ENCODE results near the gene BANF2. TPM values are rescaled to one million over a fixed set of nuclear protein-coding genes. Genes with fewer than 3 reads are reported as not detected.
A peak's percentile ranks its signal among the peaks of the same experiment; 100 is the strongest.

BANF2 gene
- total and polyA plus RNA-seq, 2 of the 4 experiments (the other 2 are of a cell fraction): not detected

DNA sequence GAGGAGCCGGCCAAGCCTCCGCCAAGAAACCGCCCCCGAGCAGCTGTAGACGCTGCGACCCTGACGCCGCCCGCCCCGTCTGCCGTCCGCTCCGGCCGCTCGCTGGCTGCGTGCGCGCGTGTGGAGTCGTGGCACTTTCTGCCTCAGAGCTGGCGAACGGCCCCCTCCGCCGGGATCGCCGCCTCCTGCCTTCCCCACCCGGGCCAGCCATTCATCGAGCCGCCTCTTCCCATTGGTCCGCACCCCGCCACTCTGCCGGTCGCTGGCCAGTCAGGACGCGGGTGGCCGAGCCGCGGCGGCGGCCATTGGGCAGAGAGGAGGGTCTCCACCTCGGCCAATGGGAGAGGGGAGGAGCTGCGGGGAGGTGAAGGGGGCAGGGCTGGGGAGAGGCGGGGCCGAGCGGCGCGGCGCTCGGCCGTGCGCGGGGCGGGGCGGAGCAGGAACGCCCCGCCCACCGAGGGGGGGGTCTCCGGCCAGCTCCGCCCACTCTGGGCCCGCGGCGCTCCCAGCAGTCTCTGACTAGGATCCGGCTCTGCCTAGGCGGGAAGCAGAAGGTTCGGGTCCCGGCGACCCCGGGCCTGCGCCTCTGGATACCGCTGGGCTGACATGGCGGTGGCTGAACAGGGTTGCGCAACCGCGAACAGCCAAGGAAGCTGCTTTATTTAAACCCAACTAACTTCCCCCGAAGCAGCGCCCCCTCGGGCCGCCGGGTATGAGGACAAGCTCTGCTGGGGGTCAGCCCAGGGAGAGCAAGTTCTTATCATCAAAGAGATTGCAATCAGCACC lies 17.5 kb upstream of the BANF2 start, which contains the start of gene RRBP1:
Gene RRBP1 (minus strand): TSS at position 140 of the 786 bp plus-strand sequence. CDS start 21,735 bp downstream, outside the sequence.
- peak within 1 kb of the TSS; percentile 94 for H3K27ac ChIP-seq (ENCODE audit: insufficient read depth, low read length)
- H3K9ac ChIP-seq (ENCODE audit: low read depth, low read length): peak within 1 kb of the TSS; percentile 87
- H3K4me1 ChIP-seq (ENCODE audit: control insufficient read depth, insufficient read depth, low read length): peaks cover 13% of the 10 kb centered on the region
- ATAC-seq (ENCODE audit: low read depth) (peak; percentile 92), DNase-seq (peak; percentile 97)
- H3K56ac ChIP-seq (ENCODE audit: extremely low read depth, insufficient read depth, low read length): peak within 1 kb of the TSS; percentile 53
- H4K20me1 ChIP-seq (ENCODE audit: insufficient read depth, low read length): peaks cover 37% of the 10 kb centered on the region
- peak within 1 kb of the TSS; percentile 65 to 88 for H4K8ac ChIP-seq (ENCODE audit: low read depth in 2 of 2, low read length in 2 of 2)
- peak within 1 kb of the TSS; percentile 69 for H2BK120ac ChIP-seq (ENCODE audit: low read depth, low read length)
- H2BK20ac ChIP-seq (ENCODE audit: low read depth, low read length): 0 out of 2 replicates have a peak within 1 kb of the TSS, but pooled peaks have one; percentile 13
- dilution Hi-C loops (cut with HindIII; ENCODE audit: low sequenced_read_pairs, unreplicated experiment): no loop called here
- intact Hi-C loops (cut with micrococcal nuclease): loop anchor here (1.0 to 5.0 kb wide), 3 partner anchors 70 to 216 kb away; no protein-coding TSS in a partner anchor
- peak within 1 kb of the TSS; percentile 52; the same call in 1 of the 2 replicates for H4K91ac ChIP-seq (ENCODE audit: insufficient read depth, low read depth, low read length)
- peak within 1 kb of the TSS; percentile 47 for H2AK5ac ChIP-seq (ENCODE audit: low read depth, low read length)
- POLR2A ChIA-PET (ENCODE audit: unreplicated experiment): interaction anchor here (0.5 to 2.0 kb wide), 9 partner anchors 9 to 325 kb away, joined by 3 to 5 read pairs (median 3); no protein-coding TSS in a partner anchor
- H2BK15ac ChIP-seq (ENCODE audit: low read depth, low read length): peak within 1 kb of the TSS; percentile 76; the same call in 1 of the 3 replicates
- H3K4ac ChIP-seq (ENCODE audit: low read depth, low read length): peak within 1 kb of the TSS; percentile 87
- H3K9me1 ChIP-seq (ENCODE audit: insufficient read depth, low read length): peaks cover 18% of the 10 kb centered on the region
- H4K5ac ChIP-seq (ENCODE audit: low read depth, low read length): peak within 1 kb of the TSS; percentile 42; the same call in 1 of the 2 replicates
- H2BK5ac ChIP-seq (ENCODE audit: low read depth, low read length, poor library complexity, severe bottlenecking): peak within 1 kb of the TSS; percentile 90
- peaks cover 20% of the 10 kb centered on the region for H3K36me3 ChIP-seq (ENCODE audit: control insufficient read depth, insufficient read depth, low read length)
- H3K9me3 ChIP-seq (ENCODE audit: control insufficient read depth, insufficient read depth, low read length): peaks cover 8% of the 10 kb centered on the region
- in situ Hi-C loops (cut with MboI; ENCODE audit: low sequenced_read_pairs): no loop called here
- peak within 1 kb of the TSS; percentile 31; the same call in 1 of the 2 replicates for H3K18ac ChIP-seq (ENCODE audit: low read depth, low read length)
- no TSS peak for BruUV-seq (replicated peaks)
- H3K23ac ChIP-seq (ENCODE audit: low read depth, low read length): peak within 1 kb of the TSS; percentile 26; the same call in 1 of the 2 replicates
- peaks cover 4% of the 10 kb centered on the region for H3K27me3 ChIP-seq (ENCODE audit: control insufficient read depth, insufficient read depth, low read length)
- peak within 1 kb of the TSS; percentile 75 for H3K14ac ChIP-seq (replicated peaks; ENCODE audit: low read depth, low read length)
- peak within 1 kb of the TSS; percentile 99 for H2AK9ac ChIP-seq (replicated peaks; ENCODE audit: low read depth, low read length, poor library complexity)
- peaks cover 0 to 27% of the 10 kb centered on the region in 2 experiments; a peak in 2 of 4 replicates for H3K79me1 ChIP-seq (ENCODE audit: low read depth in 1 of 2, low read length in 2 of 2)
- H2AFZ ChIP-seq (replicated peaks; ENCODE audit: low read length, poor library complexity): peak within 1 kb of the TSS; percentile 96
- peak within 1 kb of the TSS; percentile 96 for H3K4me3 ChIP-seq (ENCODE audit: insufficient read depth, low read depth, low read length)
- peak within 1 kb of the TSS; percentile 68 for H3K4me2 ChIP-seq (ENCODE audit: low read depth, low read length)
- WGBS, 2 experiments (ENCODE audit: extremely low coverage in 2 of 2, insufficient read length in 1 of 2): 2% methylated on average over 7 of the region's 79 CpGs; no CpG with 5 or more reads in 1 of the 2 experiments
- CTCF ChIA-PET: interaction anchor here (0.5 to 2.2 kb wide), 11 partner anchors 28 to 277 kb away, joined by 3 to 8 read pairs (median 3); no protein-coding TSS in a partner anchor
- TF ChIP-seq, protein P1, sequence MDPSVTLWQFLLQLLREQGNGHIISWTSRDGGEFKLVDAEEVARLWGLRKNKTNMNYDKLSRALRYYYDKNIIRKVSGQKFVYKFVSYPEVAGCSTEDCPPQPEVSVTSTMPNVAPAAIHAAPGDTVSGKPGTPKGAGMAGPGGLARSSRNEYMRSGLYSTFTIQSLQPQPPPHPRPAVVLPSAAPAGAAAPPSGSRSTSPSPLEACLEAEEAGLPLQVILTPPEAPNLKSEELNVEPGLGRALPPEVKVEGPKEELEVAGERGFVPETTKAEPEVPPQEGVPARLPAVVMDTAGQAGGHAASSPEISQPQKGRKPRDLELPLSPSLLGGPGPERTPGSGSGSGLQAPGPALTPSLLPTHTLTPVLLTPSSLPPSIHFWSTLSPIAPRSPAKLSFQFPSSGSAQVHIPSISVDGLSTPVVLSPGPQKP (IDR thresholded peaks at IDR 0.05; ENCODE audit: borderline replicate concordance, low read depth, low read length): no peak
- TF ChIP-seq, protein P2, sequence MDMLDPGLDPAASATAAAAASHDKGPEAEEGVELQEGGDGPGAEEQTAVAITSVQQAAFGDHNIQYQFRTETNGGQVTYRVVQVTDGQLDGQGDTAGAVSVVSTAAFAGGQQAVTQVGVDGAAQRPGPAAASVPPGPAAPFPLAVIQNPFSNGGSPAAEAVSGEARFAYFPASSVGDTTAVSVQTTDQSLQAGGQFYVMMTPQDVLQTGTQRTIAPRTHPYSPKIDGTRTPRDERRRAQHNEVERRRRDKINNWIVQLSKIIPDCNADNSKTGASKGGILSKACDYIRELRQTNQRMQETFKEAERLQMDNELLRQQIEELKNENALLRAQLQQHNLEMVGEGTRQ (IDR thresholded peaks at IDR 0.05; ENCODE audit: low read depth, low read length): no peak
- TF ChIP-seq SMC3 (IDR thresholded peaks at IDR 0.05; ENCODE audit: low read depth, low read length): peak; percentile 31
- no peak for TF ChIP-seq RFX5 (IDR thresholded peaks at IDR 0.05; ENCODE audit: low read depth, low read length)
- TF ChIP-seq, protein P3, sequence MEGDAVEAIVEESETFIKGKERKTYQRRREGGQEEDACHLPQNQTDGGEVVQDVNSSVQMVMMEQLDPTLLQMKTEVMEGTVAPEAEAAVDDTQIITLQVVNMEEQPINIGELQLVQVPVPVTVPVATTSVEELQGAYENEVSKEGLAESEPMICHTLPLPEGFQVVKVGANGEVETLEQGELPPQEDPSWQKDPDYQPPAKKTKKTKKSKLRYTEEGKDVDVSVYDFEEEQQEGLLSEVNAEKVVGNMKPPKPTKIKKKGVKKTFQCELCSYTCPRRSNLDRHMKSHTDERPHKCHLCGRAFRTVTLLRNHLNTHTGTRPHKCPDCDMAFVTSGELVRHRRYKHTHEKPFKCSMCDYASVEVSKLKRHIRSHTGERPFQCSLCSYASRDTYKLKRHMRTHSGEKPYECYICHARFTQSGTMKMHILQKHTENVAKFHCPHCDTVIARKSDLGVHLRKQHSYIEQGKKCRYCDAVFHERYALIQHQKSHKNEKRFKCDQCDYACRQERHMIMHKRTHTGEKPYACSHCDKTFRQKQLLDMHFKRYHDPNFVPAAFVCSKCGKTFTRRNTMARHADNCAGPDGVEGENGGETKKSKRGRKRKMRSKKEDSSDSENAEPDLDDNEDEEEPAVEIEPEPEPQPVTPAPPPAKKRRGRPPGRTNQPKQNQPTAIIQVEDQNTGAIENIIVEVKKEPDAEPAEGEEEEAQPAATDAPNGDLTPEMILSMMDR (conservative IDR thresholded peaks at IDR 0.05; ENCODE audit: low read depth, low read length): peak; percentile 69
- no peak for TF ChIP-seq BHLHE40 (IDR thresholded peaks at IDR 0.05; ENCODE audit: low read depth, low read length)
- TF ChIP-seq POLR2A (IDR thresholded peaks at IDR 0.05; ENCODE audit: low read depth, low read length): peak; percentile 97
- TF ChIP-seq MAZ (IDR thresholded peaks at IDR 0.05; ENCODE audit: borderline replicate concordance, low read depth, low read length): peak; percentile 98
- TF ChIP-seq CHD1 (IDR thresholded peaks at IDR 0.05; ENCODE audit: low read depth, low read length): no peak; the same call in 1 of the 2 replicates
- TF ChIP-seq CEBPB (IDR thresholded peaks at IDR 0.05; ENCODE audit: low read depth, low read length): peak; percentile 99
- no peak for TF ChIP-seq MAFK (IDR thresholded peaks at IDR 0.05; ENCODE audit: low read depth, low read length)
- TF ChIP-seq RCOR1 (IDR thresholded peaks at IDR 0.05; ENCODE audit: insufficient replicate concordance, low read length): peak; percentile 54
- TF ChIP-seq FOS (IDR thresholded peaks at IDR 0.05; ENCODE audit: low read depth, low read length): peak; percentile 87

Measured in IMR-90 (cell line).